Endothelial cell of umbilical vein (primary cell): ENCODE data around the gene DEFB129. TPM values are rescaled to one million over a fixed set of nuclear protein-coding genes. Genes with fewer than 3 reads are reported as not detected.
"Not testable (repeated sequence)": the region's sequence is repeated elsewhere in the genome, so short reads cannot be mapped to it uniquely, and the experiment has no call there.

Experiments used
- BruUV-seq: library from RNA; stranded (reverse); fragments of 400-500 nt; replicated peaks from 2 replicates; lab custom pipeline; 2021; lab: Mats Ljungman, UMichigan
- CTCF ChIA-PET: fragments of 300-600, 350-600 bp; sonication (Branson Sonifier 250); formaldehyde crosslinking; loops from one replicate; lab custom pipeline; 2021; ENCODE audit warnings: antibody characterized with exemption, inconsistent platforms; lab: Charles Lee
- POLR2A ChIA-PET: fragments of 300-600, 350-600 bp; sonication (Branson Sonifier 250); formaldehyde crosslinking; loops from one replicate; lab custom pipeline; 2021; ENCODE audit warnings: antibody characterized with exemption, inconsistent platforms; lab: Charles Lee
- DNase-seq: peaks from one replicate; pipeline ENCODE4 v3.0.0-alpha.2; 2011; ENCODE audit warnings: low read depth, low spot score
- FAIRE-seq: peaks from 2 replicates; lab custom pipeline; 2011; peaks lifted over from hg19 to GRCh38; lab: Jason Lieb, UNC
- H2AFZ ChIP-seq: 2 replicates; pipeline ENCODE4 v1.6.0; 2012; ENCODE audit warnings: low read depth, low read length, control low read depth, inconsistent platforms
- H3K27ac ChIP-seq: 2 replicates; pipeline ENCODE4 v1.5.1; 2011; ENCODE audit warnings: low read depth, mild to moderate bottlenecking, control low read depth, low read length, moderate library complexity; ENCODE audit not compliant: insufficient read depth
- H3K27me3 ChIP-seq, 2 experiments: 2 replicates each; pipeline versions ENCODE4 v1.6.0 to v1.6.1; 2011; ENCODE audit warnings: low read length in 2 of 2, mixed read lengths in 1 of 2; ENCODE audit not compliant: control insufficient read depth in 2 of 2, insufficient read depth in 2 of 2
- H3K36me3 ChIP-seq, 2 experiments: 2 replicates in 1 of 2; 3 replicates in 1 of 2; pipeline ENCODE4 v1.5.1; 2011; ENCODE audit warnings: low read length in 2 of 2, mild to moderate bottlenecking in 1 of 2, moderate library complexity in 1 of 2; ENCODE audit not compliant: control insufficient read depth in 2 of 2, insufficient read depth in 2 of 2; ENCODE audit errors: extremely low read depth in 1 of 2
- H3K4me1 ChIP-seq: 3 replicates; pipeline ENCODE4 v1.5.1; 2011; ENCODE audit warnings: mild to moderate bottlenecking, low read length; ENCODE audit not compliant: control insufficient read depth, insufficient read depth; ENCODE audit errors: extremely low read depth
- H3K4me2 ChIP-seq: 2 replicates; pipeline ENCODE4 v1.6.1; 2011; ENCODE audit warnings: low read length, control low read depth, mixed read lengths; ENCODE audit not compliant: insufficient read depth
- H3K4me3 ChIP-seq, 3 experiments: fragments of 200-600 bp in 1 of 3; sonication (generic), shearing (Covaris generic) in 1 of 3; replicated peaks in 1 of 3; 2 replicates each; pipeline ENCODE4 v1.5.1; 2011 to 2016; ENCODE audit warnings: control low read depth in 3 of 3, low read length in 3 of 3, mild to moderate bottlenecking in 2 of 3, inconsistent platforms in 1 of 3, low read depth in 1 of 3, moderate library complexity in 1 of 3; ENCODE audit not compliant: insufficient read depth in 1 of 3
- H3K79me2 ChIP-seq: 2 replicates; pipeline ENCODE4 v1.6.0; 2012; ENCODE audit warnings: low read length, inconsistent platforms; ENCODE audit not compliant: control insufficient read depth, insufficient read depth
- H3K9ac ChIP-seq: replicated peaks from 2 replicates; pipeline ENCODE3; 2011; ENCODE audit warnings: low read length, control low read depth; ENCODE audit not compliant: insufficient read depth; ENCODE audit errors: extremely low read depth
- H3K9me1 ChIP-seq: replicated peaks from 3 replicates; pipeline ENCODE4 v1.6.0; 2011; ENCODE audit warnings: mild to moderate bottlenecking, low read length; ENCODE audit not compliant: control insufficient read depth, insufficient read depth; ENCODE audit errors: extremely low read depth
- H3K9me3 ChIP-seq: replicated peaks from 2 replicates; pipeline ENCODE4 v1.5.1; 2012; ENCODE audit warnings: low read length, inconsistent platforms; ENCODE audit not compliant: control insufficient read depth, insufficient read depth
- H4K20me1 ChIP-seq: replicated peaks from 2 replicates; pipeline ENCODE3; 2011; ENCODE audit warnings: mild to moderate bottlenecking, low read length; ENCODE audit not compliant: control insufficient read depth, insufficient read depth; ENCODE audit errors: extremely low read depth
- EZH2 ChIP-seq: IDR thresholded peaks from 2 replicates; pipeline ENCODE4 v1.6.1; 2012; ENCODE audit warnings: borderline replicate concordance, low read depth, mild to moderate bottlenecking, moderate library complexity, low read length, inconsistent platforms; ENCODE audit not compliant: severe bottlenecking
- FOS ChIP-seq: IDR thresholded peaks from 2 replicates; pipeline ENCODE4 v1.6.1; 2011; ENCODE audit warnings: mild to moderate bottlenecking, low read length, moderate library complexity, borderline replicate concordance; ENCODE audit not compliant: insufficient read depth
- GATA2 ChIP-seq: IDR thresholded peaks from 2 replicates; pipeline ENCODE4 v1.7.0; 2011; ENCODE audit warnings: low read depth, mild to moderate bottlenecking, moderate library complexity, mixed read lengths, low read length; ENCODE audit not compliant: insufficient read length, insufficient read depth
- MAX ChIP-seq: IDR thresholded peaks from 2 replicates; pipeline ENCODE4 v1.6.1; 2011; ENCODE audit not compliant: insufficient read depth, insufficient read length
- MYC ChIP-seq: IDR thresholded peaks from one replicate; pipeline ENCODE4 v1.6.1; 2011; ENCODE audit warnings: mild to moderate bottlenecking, low read depth, low read length
- dilution Hi-C: fragments of 300-500 bp; cut with MboI; formaldehyde crosslinking; loops from one replicate; pipeline ENCODE4 v1.15.0; 2019; ENCODE audit warnings: low sequenced_read_pairs; ENCODE audit not compliant: extremely low pct_ligation_motif_present
- intact Hi-C: fragments of 100-400 bp; cut with micrococcal nuclease; formaldehyde crosslinking; loops from one replicate; pipeline ENCODE4 v1.10.0; 2022
- polyA plus RNA-seq, 4 experiments: library from polyadenylated mRNA; depleted of rRNA in 3 of 4; stranded (reverse) in 3 of 4; unstranded in 1 of 4; fragments of >200 nt; gene quantifications; 2 replicates each; pipeline versions ENCODE4 v1.2.1 to v1.2.3, GENCODE V29; 2011 to 2012; ENCODE audit warnings: missing spikeins in 1 of 4
- total RNA-seq: library from RNA; stranded (reverse); gene quantifications from 2 replicates; pipeline ENCODE4 v1.2.3, GENCODE V29; 2021

DEFB129 gene
- total and polyA plus RNA-seq, 2 donors (not counting 3 experiments of a cell fraction or from before 2014, with no cell fraction given), result not detected

- intact Hi-C loops, result no loop called here
- Histone ChIP-seq H3K36me3 (no peaks in the 10 kb centered on the region), H3K27me3 (peaks cover 10 to 23% of the 10 kb centered on the region in 2 experiments), H4K20me1 (no peaks in the 10 kb centered on the region), H3K9ac (no peak overlapping the region), H3K79me2 (no peaks in the 10 kb centered on the region), H3K4me1 (no peaks in the 10 kb centered on the region), H3K9me1 (no peaks in the 10 kb centered on the region), H3K4me3 (no peak overlapping the region), H3K9me3 (no peaks in the 10 kb centered on the region), H2AFZ (no peak overlapping the region), H3K27ac (no peak overlapping the region), H3K4me2 (no peak overlapping the region)
- no peak for FAIRE-seq
- dilution Hi-C loops, result no loop called here
- TF ChIP-seq MYC, result no peak
- TF ChIP-seq MAX, result no peak
- no peak for TF ChIP-seq FOS
- TF ChIP-seq GATA2, result no peak
- no peak for TF ChIP-seq EZH2
- CTCF ChIA-PET, result no interaction called here
- no TSS peak for BruUV-seq
- DNase-seq, result no peak
- POLR2A ChIA-PET, result no interaction called here
Measured at GRCh38 chr20:221258-221830, 5.7 kb upstream of the DEFB129 start.

GRCh38 chr20:225879-226278 lies 1.2 kb upstream of the DEFB129 start:
- POLR2A ChIA-PET, H3K9me1 ChIP-seq, BruUV-seq, H3K4me2 ChIP-seq, H3K4me1 ChIP-seq, CTCF ChIA-PET, H4K20me1 ChIP-seq, DNase-seq, H3K4me3 ChIP-seq, H3K36me3 ChIP-seq, FAIRE-seq, H3K79me2 ChIP-seq, intact Hi-C loops, dilution Hi-C loops, H3K9me3 ChIP-seq, H3K9ac ChIP-seq, H3K27ac ChIP-seq, H2AFZ ChIP-seq: not testable (repeated sequence)
- peaks cover 6 to 16% of the 10 kb centered on the region in 2 experiments for H3K27me3 ChIP-seq
